HT-29 (cell line): ENCODE results near the gene SP7. TPM values are rescaled to one million over a fixed set of nuclear protein-coding genes. Genes with fewer than 3 reads are reported as not detected.
A peak's percentile ranks its signal among the peaks of the same experiment; 100 is the strongest.
"Not testable (repeated sequence)": the region's sequence is repeated elsewhere in the genome, so short reads cannot be mapped to it uniquely, and the experiment has no call there.

ENCODE experiments used
- DNase-seq: peaks from one replicate; pipeline ENCODE4 v3.0.0-alpha.2; 2015; ENCODE audit warnings: low spot score
- total RNA-seq: library from RNA; depleted of rRNA; stranded (reverse); fragments of >200 nt; shearing (Covaris generic); gene quantifications from 2 replicates; pipeline ENCODE4 v1.2.3, GENCODE V29; 2014

The SP7 gene
- total RNA-seq, 1 experiment from 2014 or later: not detected

DNA sequence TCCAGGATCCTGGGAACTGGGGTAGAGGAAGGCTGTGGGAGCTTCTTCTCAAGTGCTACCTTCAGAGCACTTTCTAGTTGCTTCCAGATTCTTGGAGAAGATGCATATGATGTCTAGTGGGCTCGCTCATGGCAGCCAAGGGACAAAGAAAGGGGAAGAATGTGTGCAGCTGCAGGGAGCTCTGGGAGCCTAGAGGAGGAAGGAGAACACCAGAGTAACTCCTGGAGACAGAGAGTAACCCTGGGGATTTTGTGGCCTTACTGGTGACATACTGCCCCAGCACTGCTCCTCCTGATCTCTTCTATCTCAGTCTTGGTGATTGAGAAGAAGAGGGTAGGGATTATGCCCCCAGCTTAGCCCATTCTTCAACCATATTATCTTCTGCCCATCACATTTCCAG, 10.3 kb upstream of the SP7 start:
- no peak for DNase-seq

- DNase-seq: no peak
Observed at GRCh38 chr12:53345486-53346188, 9.5 kb upstream of the SP7 start.

GRCh38 chr12:53344824-53345485, 8.8 kb upstream of the SP7 start:
- peak; percentile 68 for DNase-seq

GRCh38 chr12:53344487-53344823, 8.3 kb upstream of the SP7 start:
- DNase-seq: no peak

- DNase-seq: no peak
Observed at GRCh38 chr12:53343969-53344368, 7.8 kb upstream of the SP7 start.

GRCh38 chr12:53343449-53343848, 7.3 kb upstream of the SP7 start:
- no peak for DNase-seq

- no peak for DNase-seq
Observed at GRCh38 chr12:53340398-53340797, 4.2 kb upstream of the SP7 start.

DNA sequence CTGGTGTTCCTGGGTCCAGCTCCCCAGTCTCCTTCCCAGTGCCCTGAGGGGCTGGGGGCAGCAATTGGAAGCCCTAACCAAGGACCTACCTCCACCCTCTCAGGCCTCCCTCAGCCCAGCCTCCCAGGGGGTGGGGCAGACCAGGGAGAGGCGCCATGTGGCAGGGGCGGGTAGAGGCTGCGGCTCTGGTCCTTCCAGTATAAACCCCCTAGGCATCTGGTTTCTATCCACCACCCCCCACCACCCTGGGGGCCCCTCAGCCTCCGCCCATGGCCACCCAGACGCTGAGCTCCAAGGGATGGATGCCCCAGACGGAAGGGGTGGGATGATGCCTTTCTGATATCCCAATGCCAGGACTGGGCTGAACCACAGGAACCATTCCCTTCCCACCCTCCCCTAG, 2.8 kb upstream of the SP7 start:
- DNase-seq: no peak

- DNase-seq: no peak
Observed at GRCh38 chr12:53338017-53338416, 1.9 kb upstream of the SP7 start.

- DNase-seq: no peak
Observed at GRCh38 chr12:53334822-53335221, 1.3 kb downstream of the SP7 start.

GRCh38 chr12:53333845-53334244, 2.3 kb downstream of the SP7 start:
- no peak for DNase-seq

DNA sequence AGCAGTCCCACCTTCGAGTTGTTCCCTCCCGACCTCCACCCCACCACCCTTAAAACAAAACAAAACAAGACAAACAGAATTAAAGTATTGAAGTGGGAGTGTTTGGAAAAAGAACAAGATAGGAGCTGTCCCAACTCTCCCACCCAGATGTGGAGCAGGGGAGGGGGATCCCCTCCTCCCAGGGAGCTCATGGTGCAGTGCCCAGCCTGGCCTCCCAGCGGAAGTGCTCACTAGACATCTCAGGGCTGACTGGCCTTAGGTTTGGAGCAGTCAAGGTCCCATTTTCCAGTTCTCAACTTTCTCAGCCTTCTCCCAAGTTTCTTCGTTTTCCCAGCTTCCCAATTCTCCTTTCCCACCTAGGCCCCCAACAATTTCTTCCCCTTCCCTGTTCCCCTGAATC, 2.9 kb downstream of the SP7 start:
- DNase-seq: no peak

- no peak for DNase-seq
Observed at GRCh38 chr12:53332744-53333143, 3.4 kb downstream of the SP7 start.

- not testable (repeated sequence) for DNase-seq
Observed at GRCh38 chr12:53332339-53332738, 3.8 kb downstream of the SP7 start.

DNA sequence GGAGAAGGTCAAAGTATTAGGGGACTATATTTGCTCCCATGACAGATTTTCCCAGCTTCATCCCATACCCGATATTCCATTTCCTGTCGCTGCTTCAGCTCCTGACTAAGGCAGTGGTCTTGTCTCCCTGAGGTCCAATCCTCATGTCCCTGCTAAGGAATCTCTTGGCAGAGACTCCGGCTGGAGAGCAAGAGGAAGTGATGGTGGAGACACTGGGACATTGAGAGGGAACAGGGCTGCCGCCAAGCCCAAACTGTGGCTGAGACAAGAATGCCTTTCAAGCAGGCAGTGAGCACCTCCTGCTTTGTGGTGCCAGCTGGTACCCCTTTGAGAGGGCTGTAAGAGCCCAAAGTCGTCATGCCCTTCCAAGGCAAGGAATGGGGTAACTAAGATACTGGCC, 5.5 kb downstream of the SP7 start:
- no peak for DNase-seq

DNA sequence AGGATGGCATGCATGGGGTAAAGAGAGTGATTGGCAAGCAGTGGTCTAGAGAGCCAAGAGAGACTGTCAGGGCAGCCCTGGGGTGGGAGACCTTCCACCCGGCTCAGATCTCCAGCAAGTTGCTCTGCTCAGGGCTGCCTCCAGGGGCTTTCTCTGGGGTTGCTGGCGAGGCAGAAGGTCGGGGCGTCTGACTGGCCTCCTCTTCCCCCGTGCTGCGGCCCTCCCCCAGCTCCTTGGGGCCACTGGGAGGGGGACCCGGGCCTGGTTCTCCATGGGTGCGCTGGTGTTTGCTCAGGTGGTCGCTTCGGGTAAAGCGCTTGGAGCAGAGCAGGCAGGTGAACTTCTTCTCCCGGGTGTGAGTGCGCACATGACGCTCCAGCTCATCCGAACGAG, 8.1 kb downstream of the SP7 start:
- no peak for DNase-seq

DNA sequence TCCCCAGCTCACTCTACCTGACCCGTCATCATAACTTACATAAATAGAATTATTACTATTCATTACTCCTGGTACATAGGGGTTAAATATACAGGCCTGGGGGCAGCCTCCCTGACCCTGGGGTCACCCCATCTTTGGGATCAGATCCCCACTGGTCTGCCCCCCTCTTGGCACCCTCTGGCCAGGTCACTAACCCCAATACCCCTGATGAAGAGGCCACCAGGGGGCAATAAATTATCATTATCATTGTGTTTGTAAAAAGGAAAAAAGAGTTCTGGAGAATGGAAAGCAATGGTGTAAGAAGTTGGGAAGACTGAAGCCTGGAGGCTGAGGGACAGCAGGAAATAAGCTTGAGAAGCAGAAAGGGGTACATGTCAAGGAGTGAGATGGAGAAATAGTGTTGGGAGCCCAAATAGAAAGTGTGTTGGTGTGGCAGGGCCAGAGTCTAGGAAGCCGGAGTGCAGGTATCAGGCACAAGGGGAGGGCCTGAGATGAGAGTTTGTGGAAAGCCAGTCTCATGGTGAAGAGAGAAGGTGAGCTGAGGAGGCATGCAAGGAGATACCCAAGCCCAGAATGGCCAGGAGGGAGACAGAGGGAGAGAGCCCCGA, 8.6 kb downstream of the SP7 start:
- DNase-seq: peak; percentile 32

DNA sequence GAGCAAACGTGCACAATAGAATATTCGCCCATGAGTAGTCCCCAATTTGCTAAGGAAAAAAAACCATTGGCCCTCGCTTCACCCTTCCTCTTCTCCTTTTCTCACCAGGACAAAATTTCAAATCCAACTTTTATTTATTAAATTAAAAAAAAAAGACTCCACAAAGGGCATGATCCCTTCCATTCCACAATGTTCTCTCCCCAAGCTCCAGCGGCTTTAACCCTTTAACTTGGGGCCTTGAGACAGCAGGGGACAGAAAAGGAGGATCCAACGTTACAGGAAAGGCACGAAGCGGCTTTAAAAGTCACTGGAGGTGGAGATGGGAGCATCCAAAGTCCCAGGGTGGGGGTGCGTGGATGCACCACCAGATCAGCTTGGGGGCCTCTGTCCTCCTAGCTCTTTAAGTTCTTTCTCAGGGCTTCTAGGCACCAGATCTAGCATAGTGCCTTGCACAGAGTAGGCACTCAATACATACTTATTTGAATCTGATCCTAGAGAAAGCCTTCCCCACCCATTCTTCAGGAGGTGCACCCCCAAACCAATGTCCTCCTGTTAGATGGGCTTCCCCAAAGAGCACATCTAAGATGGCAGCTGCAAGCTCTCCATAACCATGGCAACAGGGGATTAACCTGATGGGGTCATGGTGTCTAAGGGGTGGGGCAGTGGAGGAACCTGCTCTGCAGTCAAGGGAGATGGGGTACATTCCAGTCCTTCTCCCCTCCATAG, 9.5 kb downstream of the SP7 start:
- DNase-seq: no peak

- no peak for DNase-seq
Observed at GRCh38 chr12:53325511-53326061, 10.6 kb downstream of the SP7 start.

DNA sequence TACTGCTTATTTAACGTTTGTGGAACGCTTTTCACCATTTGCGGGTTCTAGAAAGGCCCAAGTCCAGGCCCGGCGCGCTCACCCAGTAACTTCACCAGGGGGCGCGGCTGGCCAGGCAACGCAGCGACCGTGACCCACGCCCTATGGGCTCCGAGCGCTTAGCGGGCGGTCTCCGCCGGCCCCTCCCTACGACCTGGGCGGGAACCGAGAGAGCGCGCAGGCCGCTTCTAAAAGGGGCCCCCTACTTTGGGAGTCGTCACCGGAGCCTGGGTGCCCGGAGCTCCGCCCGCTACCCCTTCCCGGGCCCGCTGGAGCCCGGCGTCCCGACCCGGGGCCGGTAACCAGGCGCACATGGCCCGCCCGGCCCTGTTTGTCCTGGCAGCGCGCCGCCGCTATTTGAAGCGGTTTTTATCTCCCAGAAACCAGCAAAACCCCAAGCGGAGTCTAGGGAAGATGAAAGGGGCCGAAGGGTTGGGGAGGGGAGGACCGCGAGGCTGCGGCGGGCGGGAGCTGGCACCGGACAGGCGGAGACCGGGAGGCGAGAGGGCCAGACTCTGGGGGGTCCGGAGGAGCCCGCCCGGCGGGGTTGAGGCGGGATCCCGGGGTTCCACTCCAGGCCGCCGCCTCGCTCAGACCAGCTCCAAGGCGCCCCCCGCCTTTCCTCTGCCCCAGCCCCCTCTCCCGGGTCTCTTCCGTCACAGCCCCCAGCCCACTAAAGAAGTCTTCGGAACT, 11.2 kb downstream of the SP7 start:
- DNase-seq: peak; percentile 85

- DNase-seq: no peak
Observed at GRCh38 chr12:53324113-53324778, 11.9 kb downstream of the SP7 start.
